ENCODE data around the gene DCANP1. TPM values are rescaled to one million over a fixed set of nuclear protein-coding genes. Genes with fewer than 3 reads are reported as not detected.

The DCANP1 gene
- total and polyA plus RNA-seq, 2 donors from 2014 or later = not detected

GRCh38 chr5:135491038-135491551 is 43.9 kb upstream of the DCANP1 start:
- Histone ChIP-seq H3K4me3 (ENCODE audit: low read length in 3 of 3) (no peak overlapping the region), H3K36me3 (ENCODE audit: control insufficient read depth in 2 of 3, insufficient read depth in 3 of 3, low read length in 3 of 3) (no peaks in the 10 kb centered on the region), H3K9me3 (ENCODE audit: control insufficient read depth in 2 of 3, insufficient read depth in 1 of 3, low read length in 3 of 3) (no peaks in the 10 kb centered on the region), H3K9ac (ENCODE audit: low read length in 3 of 3) (no peak overlapping the region), H3K27ac (ENCODE audit: low read depth in 2 of 2, low read length in 2 of 2) (no peak overlapping the region), H3K4me1 (ENCODE audit: control insufficient read depth in 2 of 3, insufficient read depth in 2 of 3, low read depth in 1 of 3, low read length in 3 of 3) (peaks cover 0 to 2% (median 0%) of the 10 kb centered on the region in 3 donors), H3K27me3 (ENCODE audit: control insufficient read depth, insufficient read depth, low read length) (peaks cover 39% of the 10 kb centered on the region)
- intact Hi-C loops (cut with DNase I) = no loop called here
- DNase-seq = no peak
- TF ChIP-seq, protein P1, sequence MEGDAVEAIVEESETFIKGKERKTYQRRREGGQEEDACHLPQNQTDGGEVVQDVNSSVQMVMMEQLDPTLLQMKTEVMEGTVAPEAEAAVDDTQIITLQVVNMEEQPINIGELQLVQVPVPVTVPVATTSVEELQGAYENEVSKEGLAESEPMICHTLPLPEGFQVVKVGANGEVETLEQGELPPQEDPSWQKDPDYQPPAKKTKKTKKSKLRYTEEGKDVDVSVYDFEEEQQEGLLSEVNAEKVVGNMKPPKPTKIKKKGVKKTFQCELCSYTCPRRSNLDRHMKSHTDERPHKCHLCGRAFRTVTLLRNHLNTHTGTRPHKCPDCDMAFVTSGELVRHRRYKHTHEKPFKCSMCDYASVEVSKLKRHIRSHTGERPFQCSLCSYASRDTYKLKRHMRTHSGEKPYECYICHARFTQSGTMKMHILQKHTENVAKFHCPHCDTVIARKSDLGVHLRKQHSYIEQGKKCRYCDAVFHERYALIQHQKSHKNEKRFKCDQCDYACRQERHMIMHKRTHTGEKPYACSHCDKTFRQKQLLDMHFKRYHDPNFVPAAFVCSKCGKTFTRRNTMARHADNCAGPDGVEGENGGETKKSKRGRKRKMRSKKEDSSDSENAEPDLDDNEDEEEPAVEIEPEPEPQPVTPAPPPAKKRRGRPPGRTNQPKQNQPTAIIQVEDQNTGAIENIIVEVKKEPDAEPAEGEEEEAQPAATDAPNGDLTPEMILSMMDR (IDR thresholded peaks at IDR 0.05; ENCODE audit: borderline replicate concordance, extremely low read depth, insufficient read depth) = no peak
- no peak for FAIRE-seq

DNA sequence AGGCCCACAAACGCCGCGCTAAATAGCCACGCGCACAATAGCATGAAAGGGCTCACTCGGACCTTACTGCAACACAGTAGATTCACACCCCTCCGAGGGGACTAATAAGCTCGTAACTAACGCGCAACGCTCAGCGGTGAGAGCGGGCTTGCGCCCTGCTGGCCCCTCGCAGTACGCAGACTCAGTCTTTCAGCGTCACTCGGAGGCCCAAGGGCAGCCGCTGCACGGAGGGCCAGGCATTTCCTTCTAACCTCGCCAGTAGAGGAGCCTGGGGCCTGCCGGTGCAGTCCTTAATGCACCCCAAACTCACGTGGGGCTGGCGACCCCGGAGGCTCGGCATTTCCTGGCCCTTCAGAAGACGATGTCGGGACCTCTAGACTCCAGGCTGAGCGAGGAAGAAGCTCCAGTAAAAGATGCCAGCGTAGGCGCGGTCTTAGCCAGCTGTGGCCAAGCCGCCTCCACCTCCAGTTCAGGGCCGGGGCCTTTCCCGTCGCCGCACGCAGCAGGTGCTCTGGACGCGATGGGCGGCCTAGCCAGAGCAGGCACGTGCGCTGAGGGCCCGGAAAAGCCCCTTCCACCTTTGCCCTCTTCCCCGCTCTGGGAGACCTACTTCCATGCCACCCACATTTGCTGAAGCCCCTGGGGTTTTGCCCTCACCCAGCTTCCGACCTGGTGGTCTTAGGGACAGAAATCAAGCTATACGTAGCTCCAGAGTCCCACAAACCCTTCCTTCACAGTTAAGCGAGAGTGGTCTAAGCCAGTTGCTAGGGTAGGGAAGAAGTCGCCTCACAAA is 43.3 kb upstream of the DCANP1 start:
- intact Hi-C loops (cut with DNase I) = no loop called here
- Histone ChIP-seq H3K4me1 (ENCODE audit: control insufficient read depth in 2 of 3, insufficient read depth in 2 of 3, low read depth in 1 of 3, low read length in 3 of 3) (peaks cover 0 to 2% (median 0%) of the 10 kb centered on the region in 3 donors), H3K9ac (ENCODE audit: low read length in 3 of 3) (no peak overlapping the region), H3K27ac (ENCODE audit: low read depth in 2 of 2, low read length in 2 of 2) (no peak overlapping the region), H3K4me3 (ENCODE audit: low read length in 3 of 3) (no peak overlapping the region), H3K9me3 (ENCODE audit: control insufficient read depth in 2 of 3, insufficient read depth in 1 of 3, low read length in 3 of 3) (no peaks in the 10 kb centered on the region), H3K36me3 (ENCODE audit: control insufficient read depth in 2 of 3, insufficient read depth in 3 of 3, low read length in 3 of 3) (no peaks in the 10 kb centered on the region), H3K27me3 (ENCODE audit: control insufficient read depth, insufficient read depth, low read length) (peaks cover 39% of the 10 kb centered on the region)
- DNase-seq (peak in 2 of 5 donors; percentile 38 to 54), FAIRE-seq (no peak)
- TF ChIP-seq, protein P1 (IDR thresholded peaks at IDR 0.05; ENCODE audit: borderline replicate concordance, extremely low read depth, insufficient read depth) = no peak

GRCh38 chr5:135489466-135490244 is 42.5 kb upstream of the DCANP1 start:
- DNase-seq = peak in 4 of 5 donors; percentile 22 to 64 (median 42)
- intact Hi-C loops (cut with DNase I) = no loop called here
- Histone ChIP-seq H3K9ac (ENCODE audit: low read length in 3 of 3) (no peak overlapping the region), H3K9me3 (ENCODE audit: control insufficient read depth in 2 of 3, insufficient read depth in 1 of 3, low read length in 3 of 3) (no peaks in the 10 kb centered on the region), H3K4me1 (ENCODE audit: control insufficient read depth in 2 of 3, insufficient read depth in 2 of 3, low read depth in 1 of 3, low read length in 3 of 3) (peaks cover 0 to 2% (median 0%) of the 10 kb centered on the region in 3 donors), H3K36me3 (ENCODE audit: control insufficient read depth in 2 of 3, insufficient read depth in 3 of 3, low read length in 3 of 3) (no peaks in the 10 kb centered on the region), H3K4me3 (ENCODE audit: low read length in 3 of 3) (no peak overlapping the region), H3K27me3 (ENCODE audit: control insufficient read depth, insufficient read depth, low read length) (peaks cover 39% of the 10 kb centered on the region), H3K27ac (ENCODE audit: low read depth in 2 of 2, low read length in 2 of 2) (no peak overlapping the region)
- FAIRE-seq = no peak
- TF ChIP-seq, protein P1 (IDR thresholded peaks at IDR 0.05; ENCODE audit: borderline replicate concordance, extremely low read depth, insufficient read depth) = no peak
